Kidney epithelial cell (primary cell): ENCODE data around the gene MYO1D. TPM values are rescaled to one million over a fixed set of nuclear protein-coding genes. Genes with fewer than 3 reads are reported as not detected.
"Not testable (repeated sequence)": the region's sequence is repeated elsewhere in the genome, so short reads cannot be mapped to it uniquely, and the experiment has no call there.

Experiments
- DNase-seq: peaks from one replicate; pipeline ENCODE4 v3.0.0-alpha.2; 2010; ENCODE audit warnings: low read depth
- H3K27me3 ChIP-seq: 2 replicates; pipeline ENCODE4 v1.6.0; 2011; ENCODE audit warnings: low read length; ENCODE audit not compliant: control insufficient read depth, insufficient read depth
- H3K36me3 ChIP-seq: 2 replicates; pipeline ENCODE4 v1.5.1; 2011; ENCODE audit warnings: low read length; ENCODE audit not compliant: control insufficient read depth, insufficient read depth
- H3K4me3 ChIP-seq: 2 replicates; pipeline ENCODE4 v1.5.1; 2011; ENCODE audit warnings: low read depth, mild to moderate bottlenecking, control low read depth, low read length
- total RNA-seq: library from RNA; depleted of rRNA; stranded (reverse); fragments of >200 nt; gene quantifications from 2 replicates; pipeline ENCODE4 v1.2.3, GENCODE V29; 2015
- TF ChIP-seq, protein P1 (sequence below): IDR thresholded peaks from 2 replicates; pipeline ENCODE4 v1.5.1; 2011; ENCODE audit warnings: mild to moderate bottlenecking, moderate library complexity, low read length, control low read depth, inconsistent platforms; ENCODE audit not compliant: insufficient read depth, poor library complexity, severe bottlenecking

Gene MYO1D
- total RNA-seq, 1 donor from 2014 or later: 95.5 TPM

DNA sequence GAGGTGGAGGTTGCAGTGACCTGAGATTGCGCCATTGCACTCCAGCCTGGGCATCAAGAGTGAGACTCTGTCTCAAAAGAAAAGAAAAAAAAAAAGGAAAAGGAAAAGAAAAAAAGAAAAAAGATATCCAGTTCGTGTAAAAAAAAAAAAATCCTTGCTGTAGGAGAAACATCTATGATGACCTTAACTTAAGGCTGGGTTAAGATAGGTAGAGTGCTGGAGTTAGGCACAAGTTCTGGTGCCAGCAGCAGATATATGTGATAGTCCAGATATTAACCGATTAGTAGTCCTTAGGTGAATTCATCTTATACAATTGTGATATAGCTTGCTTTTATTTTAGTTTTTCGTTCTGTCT is 415.4 kb downstream of the MYO1D start:
- TF ChIP-seq, protein P1, sequence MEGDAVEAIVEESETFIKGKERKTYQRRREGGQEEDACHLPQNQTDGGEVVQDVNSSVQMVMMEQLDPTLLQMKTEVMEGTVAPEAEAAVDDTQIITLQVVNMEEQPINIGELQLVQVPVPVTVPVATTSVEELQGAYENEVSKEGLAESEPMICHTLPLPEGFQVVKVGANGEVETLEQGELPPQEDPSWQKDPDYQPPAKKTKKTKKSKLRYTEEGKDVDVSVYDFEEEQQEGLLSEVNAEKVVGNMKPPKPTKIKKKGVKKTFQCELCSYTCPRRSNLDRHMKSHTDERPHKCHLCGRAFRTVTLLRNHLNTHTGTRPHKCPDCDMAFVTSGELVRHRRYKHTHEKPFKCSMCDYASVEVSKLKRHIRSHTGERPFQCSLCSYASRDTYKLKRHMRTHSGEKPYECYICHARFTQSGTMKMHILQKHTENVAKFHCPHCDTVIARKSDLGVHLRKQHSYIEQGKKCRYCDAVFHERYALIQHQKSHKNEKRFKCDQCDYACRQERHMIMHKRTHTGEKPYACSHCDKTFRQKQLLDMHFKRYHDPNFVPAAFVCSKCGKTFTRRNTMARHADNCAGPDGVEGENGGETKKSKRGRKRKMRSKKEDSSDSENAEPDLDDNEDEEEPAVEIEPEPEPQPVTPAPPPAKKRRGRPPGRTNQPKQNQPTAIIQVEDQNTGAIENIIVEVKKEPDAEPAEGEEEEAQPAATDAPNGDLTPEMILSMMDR: no peak
- Histone ChIP-seq H3K27me3 (no peaks in the 10 kb centered on the region), H3K36me3 (no peaks in the 10 kb centered on the region), H3K4me3 (no peak overlapping the region)
- DNase-seq: no peak

GRCh38 chr17:32460054-32460453 is 416.9 kb downstream of the MYO1D start:
- TF ChIP-seq, protein P1: no peak

GRCh38 chr17:32458371-32458770 is 418.6 kb downstream of the MYO1D start:
- no peak for DNase-seq
- Histone ChIP-seq H3K27me3 (no peaks in the 10 kb centered on the region), H3K36me3 (no peaks in the 10 kb centered on the region), H3K4me3 (no peak overlapping the region)
- TF ChIP-seq, protein P1: no peak

More at GRCh38 chr17:32460054-32460453, 416.9 kb downstream of the MYO1D start:
- no peak overlapping the region for H3K4me3 ChIP-seq
- H3K27me3 ChIP-seq: no peaks in the 10 kb centered on the region
- DNase-seq: no peak
- no peaks in the 10 kb centered on the region for H3K36me3 ChIP-seq

GRCh38 chr17:32453370-32453769 is 423.6 kb downstream of the MYO1D start:
- H3K36me3 ChIP-seq: no peaks in the 10 kb centered on the region

GRCh38 chr17:32452281-32452680 is 424.6 kb downstream of the MYO1D start:
- Histone ChIP-seq H3K36me3 (no peaks in the 10 kb centered on the region), H3K27me3 (no peaks in the 10 kb centered on the region), H3K4me3 (no peak overlapping the region)
- TF ChIP-seq, protein P1: no peak
- no peak for DNase-seq

More at GRCh38 chr17:32453370-32453769, 423.6 kb downstream of the MYO1D start:
- no peak for DNase-seq
- H3K27me3 ChIP-seq: no peaks in the 10 kb centered on the region
- H3K4me3 ChIP-seq: no peak overlapping the region
- TF ChIP-seq, protein P1: no peak

- TF ChIP-seq, protein P1: no peak
- Histone ChIP-seq H3K36me3 (no peaks in the 10 kb centered on the region), H3K4me3 (no peak overlapping the region), H3K27me3 (no peaks in the 10 kb centered on the region)
- DNase-seq: no peak
Observed at GRCh38 chr17:32451879-32452278, 425.0 kb downstream of the MYO1D start.

DNA sequence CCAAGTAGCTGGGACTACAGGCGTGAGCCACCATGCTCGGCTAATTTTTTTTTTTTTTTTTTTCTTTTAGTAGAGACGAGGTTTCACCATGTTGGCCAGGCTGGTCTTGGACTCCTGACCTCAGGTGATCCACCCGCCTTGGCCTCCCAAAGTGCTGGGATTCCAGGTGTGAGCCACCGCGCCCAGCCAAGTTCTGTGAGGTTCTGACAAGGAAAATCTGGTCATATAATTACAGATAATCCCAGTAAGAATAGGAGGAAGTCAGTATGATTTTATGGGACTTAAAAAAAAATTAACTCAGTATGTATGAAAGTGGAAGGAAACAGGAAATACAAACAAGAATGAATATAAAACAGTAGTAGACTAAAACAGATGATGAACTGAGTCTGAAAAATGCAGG is 426.5 kb downstream of the MYO1D start:
- not testable (repeated sequence) for H3K36me3 ChIP-seq, H3K27me3 ChIP-seq, H3K4me3 ChIP-seq, DNase-seq
